GM19452 (cell line): ENCODE results near the gene DPH6.
"Not testable (repeated sequence)": the region's sequence is repeated elsewhere in the genome, so short reads cannot be mapped to it uniquely, and the experiment has no call there.

Experiments
- ATAC-seq: cut with Tn5 transposase; IDR thresholded peaks from one replicate; pipeline ENCODE4 v1.9.1; 2021; ENCODE audit not compliant: unreplicated experiment

The DPH6 gene

DNA sequence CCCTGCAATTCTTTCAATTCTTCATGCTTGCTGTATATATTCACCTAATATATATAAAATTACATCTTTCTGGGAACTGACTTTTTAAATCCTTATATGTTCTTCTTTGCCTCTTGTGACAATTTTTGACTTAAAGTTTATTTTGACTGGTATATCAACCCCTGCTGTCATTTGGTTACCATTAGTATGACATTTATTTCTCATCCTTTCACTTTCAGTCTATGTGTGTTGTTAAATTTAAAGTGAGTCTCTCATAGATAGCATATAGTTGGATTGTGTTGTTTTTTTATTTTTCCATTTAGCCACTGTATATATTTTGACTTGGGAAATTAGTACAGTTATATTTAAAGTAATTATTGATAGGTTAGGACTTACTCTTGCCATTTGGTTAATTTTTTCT is 194.9 kb downstream of the DPH6 start:
- ATAC-seq = no peak

DNA sequence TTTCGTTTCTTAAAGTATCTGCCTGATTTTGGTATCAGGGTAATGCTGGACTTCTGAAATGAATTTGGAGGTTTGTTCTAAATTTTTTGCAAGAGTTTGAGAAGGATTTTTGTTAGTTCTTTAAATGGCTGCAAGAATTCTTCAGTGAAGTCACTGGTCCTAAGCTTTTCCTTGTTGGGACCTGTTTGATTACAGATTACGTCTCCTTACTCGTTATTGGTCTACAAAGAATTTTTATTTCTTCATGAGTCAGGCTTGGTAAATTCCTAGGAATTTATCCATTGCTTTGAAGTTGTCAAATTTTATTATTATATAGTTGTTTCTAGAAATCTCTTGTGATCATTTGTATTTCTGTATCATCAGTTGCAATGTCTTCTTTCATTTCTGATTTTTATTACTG is 196.0 kb downstream of the DPH6 start:
- no peak for ATAC-seq

DNA sequence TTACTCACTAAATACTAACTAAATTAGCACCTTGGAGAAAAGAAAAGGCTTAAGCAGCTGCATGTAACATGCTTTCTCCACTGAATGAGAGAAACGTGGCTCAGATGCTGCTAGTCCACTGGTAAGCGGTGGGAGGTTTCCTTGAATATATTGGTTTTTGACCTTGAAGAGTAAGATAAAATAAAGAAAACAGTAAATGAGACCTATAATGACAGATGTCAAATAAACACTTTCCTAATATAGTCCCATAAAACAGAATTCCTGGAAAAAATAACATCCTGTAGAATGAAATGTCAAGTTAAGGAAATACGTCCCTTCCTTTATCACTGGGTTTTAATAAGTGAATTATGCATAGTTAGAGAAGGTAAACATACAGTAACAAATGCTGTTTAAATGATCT is 215.0 kb downstream of the DPH6 start:
- no peak for ATAC-seq

- ATAC-seq = no peak
These were observed 215.8 kb downstream of the DPH6 start for GRCh38 chr15:35330048-35330695.

DNA sequence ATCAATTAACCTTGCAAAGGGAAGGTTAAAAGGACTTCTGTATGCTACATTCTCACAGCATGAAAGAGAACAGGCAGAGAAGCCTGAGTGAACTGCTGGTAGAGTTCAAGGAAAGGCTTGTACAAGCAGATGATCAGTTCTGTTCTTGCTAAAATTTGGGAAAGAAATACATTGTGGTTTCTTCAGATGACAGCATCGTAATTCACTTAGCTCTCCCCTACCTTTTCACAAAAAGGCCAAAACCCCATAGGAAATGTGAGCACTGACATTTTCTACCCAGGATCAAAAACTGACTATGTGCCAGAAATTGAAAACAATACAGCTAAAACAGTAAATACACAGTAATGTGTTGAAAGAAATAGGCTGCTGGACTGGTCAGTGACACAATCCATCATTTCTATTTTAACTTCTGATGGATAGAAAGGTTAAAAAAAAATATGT is 216.4 kb downstream of the DPH6 start:
- no peak for ATAC-seq

DNA sequence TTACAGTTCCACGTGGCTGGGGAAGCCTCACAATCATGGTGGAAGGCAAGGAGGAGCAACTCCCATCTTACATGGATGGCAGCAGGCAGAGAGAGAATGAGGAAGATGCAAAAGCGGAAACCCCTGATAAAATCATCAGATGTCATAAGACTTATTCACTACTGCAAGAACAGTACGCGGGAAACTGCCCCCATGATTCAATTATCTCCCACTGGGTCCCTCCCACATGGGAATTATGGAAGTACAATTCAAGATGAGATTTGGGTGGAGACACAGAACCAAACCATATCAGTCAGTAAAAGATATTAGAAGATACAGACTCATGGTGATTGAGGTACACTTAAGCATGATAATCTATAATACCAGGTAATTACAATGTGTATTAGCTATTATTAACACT is 217.1 kb downstream of the DPH6 start:
- not testable (repeated sequence) for ATAC-seq

DNA sequence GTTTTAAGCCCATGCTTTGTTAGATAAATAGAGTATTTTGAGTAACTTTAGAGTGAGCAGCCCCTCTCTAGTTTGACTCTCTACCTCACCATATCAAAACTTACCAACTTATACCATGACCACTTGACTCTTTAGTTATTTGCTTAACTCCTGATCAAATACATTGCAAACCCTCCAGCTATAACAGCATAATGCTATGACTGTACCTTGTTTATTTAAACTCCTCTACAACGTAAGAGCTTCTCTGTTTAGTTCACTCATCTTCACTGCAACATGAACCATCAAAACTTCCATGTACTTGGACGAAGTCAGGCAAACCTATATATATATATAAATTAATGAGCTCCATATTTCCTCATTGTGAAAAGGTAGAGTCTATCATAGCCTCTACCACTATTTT is 218.2 kb downstream of the DPH6 start:
- no peak for ATAC-seq

GRCh38 chr15:35325374-35325941 is 220.5 kb downstream of the DPH6 start:
- ATAC-seq = no peak

GRCh38 chr15:35323141-35323540 is 222.8 kb downstream of the DPH6 start:
- ATAC-seq = no peak

DNA sequence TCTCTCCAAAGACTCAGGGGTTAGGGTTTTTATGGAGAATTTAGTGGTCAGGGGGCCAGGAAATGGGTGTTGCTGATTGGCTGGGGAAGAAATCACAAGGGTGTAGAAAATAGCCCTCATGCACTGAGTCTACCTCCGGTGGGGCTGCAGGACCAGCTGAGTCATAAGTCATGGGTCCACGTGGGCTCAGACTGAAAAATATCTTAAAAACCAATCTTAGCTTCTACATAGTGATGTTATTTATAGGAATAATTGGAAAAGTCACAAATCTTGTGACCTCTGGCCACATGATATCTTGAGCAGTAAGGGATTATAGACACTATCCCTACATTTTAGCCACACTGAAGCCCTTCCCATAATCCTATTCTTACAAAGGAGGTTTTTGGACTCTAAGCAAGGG is 224.0 kb downstream of the DPH6 start:
- no peak for ATAC-seq

- no peak for ATAC-seq
These were observed 225.1 kb downstream of the DPH6 start for GRCh38 chr15:35320911-35321310.
